GM12878 (cell line): Measurements from ENCODE around the gene TBX10. TPM values are rescaled to one million over a fixed set of nuclear protein-coding genes. Genes with fewer than 3 reads are reported as not detected.

ENCODE experiments used
- E2F8 ChIP-seq: fragments of 450-650 bp; IDR thresholded peaks from 2 replicates; pipeline ENCODE4 v1.6.1; 2018; ENCODE audit warnings: mild to moderate bottlenecking, low read depth, moderate library complexity; ENCODE audit not compliant: partially characterized antibody
- EZH2 ChIP-seq: IDR thresholded peaks from 2 replicates; pipeline ENCODE4 v1.6.1; 2012; ENCODE audit warnings: low read depth, mild to moderate bottlenecking, control low read depth, inconsistent platforms, low read length, borderline replicate concordance; ENCODE audit not compliant: control insufficient read depth
- IRF4 ChIP-seq: IDR thresholded peaks from 2 replicates; pipeline ENCODE4 v1.6.1; 2011; ENCODE audit warnings: low read depth, low read length
- NR2C2 ChIP-seq: IDR thresholded peaks from 2 replicates; pipeline ENCODE4 v1.6.1; 2011; ENCODE audit warnings: borderline replicate concordance, low read depth; ENCODE audit not compliant: control insufficient read depth, insufficient read length
- ZNF592 ChIP-seq: fragments of 450-650 bp; IDR thresholded peaks from 2 replicates; pipeline ENCODE4 v1.6.1; 2017; ENCODE audit warnings: mild to moderate bottlenecking, moderate library complexity
- polyA plus RNA-seq, 11 experiments: library from polyadenylated mRNA; depleted of rRNA in 4 of 11; unstranded in 6 of 11; stranded (reverse) in 5 of 11; fragments of >200 nt; fragmentation: Nextera tagmentation in 4 of 11; fragmentation: Illumina TruSeq in 1 of 11; extraction: Ambion mirVana in 4 of 11; extraction: Trizol in 1 of 11; gene quantifications; 1 replicate in 1 of 11; 2 replicates in 10 of 11; pipeline versions ENCODE4 v1.2.1 to v1.2.3, GENCODE V29; 2011 to 2016; ENCODE audit warnings: inconsistent platforms in 2 of 11, missing spikeins in 2 of 11, low read depth in 1 of 11
- total RNA-seq, 4 experiments: library from RNA; depleted of rRNA in 3 of 4; stranded (reverse); fragments of >200 nt in 3 of 4; fragmentation: Illumina TruSeq in 1 of 4; extraction: Trizol in 1 of 4; gene quantifications; 2 replicates each; pipeline versions ENCODE4 v1.2.1 to v1.2.3, GENCODE V29; 2013 to 2021

Gene TBX10
- total and polyA plus RNA-seq, 10 of the 15 experiments (the other 5 are each of a cell fraction or from before 2014, with no cell fraction given) = 0.10 to 0.44 (median 0.20) TPM; not detected in 4

- TF ChIP-seq ZNF592 = no peak
- TF ChIP-seq EZH2 = no peak
- TF ChIP-seq IRF4 = no peak
- TF ChIP-seq E2F8 = no peak
- no peak for TF ChIP-seq NR2C2
These were observed 27.3 kb upstream of the TBX10 start (continued) for GRCh38 chr11:67666676-67667489.
